HepG2 (cell line): ENCODE measurements around the gene SUV39H2. TPM values are rescaled to one million over a fixed set of nuclear protein-coding genes. Genes with fewer than 3 reads are reported as not detected.
"Not testable (repeated sequence)": the region's sequence is repeated elsewhere in the genome, so short reads cannot be mapped to it uniquely, and the experiment has no call there.

Experiments
- ATAC-seq: fragments of 200-7000 bp; cut with Tn5 transposase; 3 replicates; pipeline ENCODE4 v1.9.1; 2020; ENCODE audit warnings: mild to moderate bottlenecking, moderate library complexity
- BruUV-seq: library from RNA; stranded (reverse); fragments of 400-500 nt; replicated peaks from 2 replicates; lab custom pipeline; 2021; lab: Mats Ljungman, UMichigan
- CTCF ChIA-PET: fragments of 300-600 bp; formaldehyde crosslinking; extraction: SDS; loops from one replicate; lab custom pipeline; 2021; ENCODE audit warnings: low total read pairs, inconsistent platforms, low intra/inter-chr PET ratio; lab: Yijun Ruan, JAX
- POLR2A ChIA-PET: fragments of 350-600 bp; sonication (Branson Sonifier 250); formaldehyde crosslinking; loops from one replicate; lab custom pipeline; 2020; ENCODE audit warnings: antibody characterized with exemption, inconsistent platforms; lab: Yijun Ruan, JAX
- DNase-seq: peaks from one replicate; pipeline ENCODE4 v3.0.0-alpha.2; 2015; ENCODE audit warnings: low spot score
- FAIRE-seq: peaks from 3 replicates; lab custom pipeline; 2011; peaks lifted over from hg19 to GRCh38; lab: Jason Lieb, UNC
- H2AFZ ChIP-seq: one replicate; pipeline ENCODE4 v1.6.1; 2011; ENCODE audit warnings: low read length, inconsistent platforms
- H3K27ac ChIP-seq: fragments of 300-600 bp; 3 replicates; pipeline ENCODE4 v1.8.0; 2011; ENCODE audit warnings: mixed run types, mild to moderate bottlenecking, mixed read lengths, low read length, inconsistent platforms; ENCODE audit not compliant: insufficient read depth; ENCODE audit errors: extremely low read length
- H3K27me3 ChIP-seq, 2 experiments: fragments of 200-600 bp in 1 of 2; 2 replicates in 1 of 2; 3 replicates in 1 of 2; pipeline versions ENCODE4 v1.6.0 to v1.8.0; 2011; ENCODE audit warnings: low read length in 2 of 2, mild to moderate bottlenecking in 2 of 2, moderate library complexity in 2 of 2, inconsistent platforms in 1 of 2; ENCODE audit not compliant: insufficient read depth in 2 of 2, control insufficient read depth in 1 of 2
- H3K36me3 ChIP-seq, 2 experiments: fragments of 200-600 bp in 1 of 2; replicated peaks in 1 of 2; 2 replicates in 1 of 2; 3 replicates in 1 of 2; pipeline versions ENCODE4 v1.5.1 to v1.8.0; 2011; ENCODE audit warnings: low read length in 2 of 2, inconsistent platforms in 1 of 2; ENCODE audit not compliant: insufficient read depth in 2 of 2, control insufficient read depth in 1 of 2
- H3K4me1 ChIP-seq: 2 replicates; pipeline ENCODE4 v1.5.1; 2012; ENCODE audit warnings: low read length, inconsistent platforms; ENCODE audit not compliant: insufficient read depth
- H3K4me2 ChIP-seq: 2 replicates; pipeline ENCODE4 v1.6.0; 2011; ENCODE audit warnings: low read depth, low read length, inconsistent platforms
- H3K4me3 ChIP-seq, 3 experiments: fragments of 200-600 bp in 1 of 3; sonication (generic), shearing (Covaris generic) in 1 of 3; replicated peaks in 1 of 3; 2 replicates each; pipeline ENCODE4 v1.5.1; 2011 to 2016; ENCODE audit warnings: low read length in 3 of 3, inconsistent platforms in 2 of 3, low read depth in 2 of 3, mild to moderate bottlenecking in 2 of 3, control low read depth in 1 of 3, mixed read lengths in 1 of 3; ENCODE audit not compliant: insufficient read depth in 1 of 3
- H3K79me2 ChIP-seq: one replicate; pipeline ENCODE4 v1.6.1; 2011; ENCODE audit warnings: low read length, inconsistent platforms; ENCODE audit not compliant: insufficient read depth
- H3K9ac ChIP-seq: 2 replicates; pipeline ENCODE4 v1.6.0; 2011; ENCODE audit warnings: mild to moderate bottlenecking, low read depth, low read length, inconsistent platforms; ENCODE audit not compliant: insufficient read depth
- H3K9me3 ChIP-seq: 2 replicates; pipeline ENCODE4 v1.5.1; 2012; ENCODE audit warnings: mild to moderate bottlenecking, low read length
- H4K20me1 ChIP-seq: 2 replicates; pipeline ENCODE4 v1.6.0; 2011; ENCODE audit warnings: inconsistent platforms, mild to moderate bottlenecking, low read length, moderate library complexity; ENCODE audit not compliant: insufficient read depth
- HDAC2 ChIP-seq: sonication (generic); formaldehyde crosslinking; IDR thresholded peaks from 2 replicates; pipeline ENCODE4 v1.4.0; 2020; ENCODE audit warnings: missing genetic modification reagents
- ZNF530 ChIP-seq: sonication (generic); formaldehyde crosslinking; IDR thresholded peaks from 2 replicates; pipeline ENCODE4 v1.5.0; 2020; ENCODE audit warnings: low read depth, mild to moderate bottlenecking, missing genetic modification reagents
- WGBS: methylation state at CpG from one replicate; pipeline ENCODE4 v1.1.6; 2017; ENCODE audit warnings: low lambda C conversion rate; 5-methylcytosine and 5-hydroxymethylcytosine counted together
- in situ Hi-C: cut with HindIII; loops from 2 replicates; pipeline ENCODE4 v1.10.0; 2017; ENCODE audit warnings: low pct_unique_long_range_greater_than_20kb; ENCODE audit not compliant: extremely low pct_ligation_motif_present
- intact Hi-C: fragments of 100-400 bp; cut with micrococcal nuclease; formaldehyde crosslinking; loops from one replicate; pipeline ENCODE4 v1.10.0; 2022; ENCODE audit not compliant: unreplicated experiment
- polyA plus RNA-seq, 8 experiments: library from polyadenylated mRNA; depleted of rRNA in 3 of 8; stranded (reverse) in 7 of 8; unstranded in 1 of 8; fragments of >200 nt; fragmentation: Illumina TruSeq in 4 of 8; extraction: Trizol in 4 of 8; gene quantifications; 2 replicates each; pipeline versions ENCODE4 v1.2.1 to v1.2.3, GENCODE V29; 2011 to 2016; ENCODE audit warnings: low read depth in 4 of 8, missing spikeins in 1 of 8, mixed read lengths in 1 of 8; ENCODE audit not compliant: insufficient read depth in 1 of 8
- total RNA-seq, 5 experiments: library from RNA; depleted of rRNA; stranded (reverse); fragments of >200 nt; fragmentation: Illumina TruSeq; extraction: Trizol; gene quantifications; 2 replicates each; pipeline ENCODE4 v1.2.3, GENCODE V29; 2016; ENCODE audit warnings: low read depth in 1 of 5
- TF ChIP-seq, protein P1 (sequence below): sonication (generic); formaldehyde crosslinking; IDR thresholded peaks from 2 replicates; pipeline ENCODE4 v1.8.1; 2023; ENCODE audit warnings: mild to moderate bottlenecking, missing genetic modification reagents
- TF ChIP-seq, protein P2 (sequence below): sonication (generic); formaldehyde crosslinking; IDR thresholded peaks from 2 replicates; pipeline ENCODE4 v1.8.0; 2022; ENCODE audit warnings: low read depth, missing genetic modification reagents

The SUV39H2 gene
- total and polyA plus RNA-seq, 2 of the 13 experiments (the other 11 are each of a cell fraction or from before 2014, with no cell fraction given): 9.0 to 44.3 TPM

DNA sequence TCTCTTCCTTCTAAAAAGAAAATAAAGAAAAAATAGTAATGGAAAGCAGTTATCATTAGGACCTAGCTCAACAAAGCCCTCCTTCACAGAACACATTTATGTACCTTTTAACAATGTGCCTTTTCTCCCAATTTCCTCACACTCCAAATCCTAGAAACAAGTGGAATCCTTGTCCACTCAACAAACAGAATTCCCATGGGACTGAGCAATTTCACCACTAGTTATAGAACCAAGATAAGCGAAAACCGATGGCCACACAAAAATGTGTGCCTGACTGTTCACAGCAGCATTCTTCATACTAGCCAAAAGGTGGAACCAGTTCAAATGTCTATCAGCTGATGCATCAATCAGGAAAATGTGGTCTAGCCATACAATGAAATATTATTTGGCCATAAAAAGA, 57.9 kb downstream of the SUV39H2 start:
- intact Hi-C loops (no loop called here), in situ Hi-C loops (no loop called here)
- H3K4me2 ChIP-seq: no peak overlapping the region
- H3K27ac ChIP-seq: no peak overlapping the region
- no peaks in the 10 kb centered on the region for H3K9me3 ChIP-seq
- no peaks in the 10 kb centered on the region for H4K20me1 ChIP-seq
- FAIRE-seq: no peak
- no peak for DNase-seq
- no peak overlapping the region for H2AFZ ChIP-seq
- no peaks in the 10 kb centered on the region for H3K27me3 ChIP-seq
- no peak overlapping the region for H3K9ac ChIP-seq
- WGBS: 92% methylated on average over 2 of the region's 2 CpGs
- ChIA-PET CTCF (no interaction called here), POLR2A (no interaction called here)
- no peak for TF ChIP-seq ZNF530 (CRISPR knock-in tag)
- TF ChIP-seq, protein P1, sequence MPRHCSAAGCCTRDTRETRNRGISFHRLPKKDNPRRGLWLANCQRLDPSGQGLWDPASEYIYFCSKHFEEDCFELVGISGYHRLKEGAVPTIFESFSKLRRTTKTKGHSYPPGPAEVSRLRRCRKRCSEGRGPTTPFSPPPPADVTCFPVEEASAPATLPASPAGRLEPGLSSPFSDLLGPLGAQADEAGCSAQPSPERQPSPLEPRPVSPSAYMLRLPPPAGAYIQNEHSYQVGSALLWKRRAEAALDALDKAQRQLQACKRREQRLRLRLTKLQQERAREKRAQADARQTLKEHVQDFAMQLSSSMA (CRISPR knock-in tag): no peak
- TF ChIP-seq, protein P2, sequence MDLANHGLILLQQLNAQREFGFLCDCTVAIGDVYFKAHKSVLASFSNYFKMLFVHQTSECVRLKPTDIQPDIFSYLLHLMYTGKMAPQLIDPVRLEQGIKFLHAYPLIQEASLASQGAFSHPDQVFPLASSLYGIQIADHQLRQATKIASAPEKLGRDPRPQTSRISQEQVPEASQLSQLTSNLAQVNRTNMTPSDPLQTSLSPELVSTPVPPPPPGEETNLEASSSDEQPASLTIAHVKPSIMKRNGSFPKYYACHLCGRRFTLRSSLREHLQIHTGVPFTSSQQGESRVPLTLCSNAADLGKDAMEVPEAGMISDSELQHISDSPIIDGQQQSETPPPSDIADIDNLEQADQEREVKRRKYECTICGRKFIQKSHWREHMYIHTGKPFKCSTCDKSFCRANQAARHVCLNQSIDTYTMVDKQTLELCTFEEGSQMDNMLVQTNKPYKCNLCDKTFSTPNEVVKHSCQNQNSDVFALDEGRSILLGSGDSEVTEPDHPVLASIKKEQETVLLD: no peak
- no peak for TF ChIP-seq HDAC2 (CRISPR knock-in tag)
- no peak overlapping the region for H3K4me3 ChIP-seq
- H3K79me2 ChIP-seq: no peaks in the 10 kb centered on the region
- H3K4me1 ChIP-seq: no peaks in the 10 kb centered on the region
- peaks cover 9 to 20% of the 10 kb centered on the region in 2 experiments; a peak in 4 of 5 replicates for H3K36me3 ChIP-seq
- BruUV-seq: no TSS peak
- ATAC-seq: no peak

DNA sequence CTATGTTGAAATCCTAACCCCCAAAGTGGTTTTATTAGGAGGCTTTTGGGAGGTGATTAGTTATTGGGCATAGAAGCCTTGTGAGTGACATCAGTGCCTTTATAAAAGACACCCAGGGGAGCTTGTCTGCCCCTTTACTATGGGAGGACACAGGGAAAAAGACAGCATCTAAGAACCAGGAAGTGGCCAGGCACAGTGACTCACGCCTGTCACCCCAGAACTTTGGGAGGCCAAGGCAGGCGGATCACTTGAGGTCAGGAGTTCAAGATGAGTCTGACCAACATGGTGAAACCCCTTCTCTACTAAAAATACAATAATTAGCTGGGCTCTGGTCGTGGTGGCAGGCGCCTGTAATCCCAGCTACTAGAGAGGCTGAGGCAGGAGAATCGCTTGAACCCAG, 60.3 kb downstream of the SUV39H2 start:
- BruUV-seq, H3K27me3 ChIP-seq, H3K4me3 ChIP-seq, H2AFZ ChIP-seq, POLR2A ChIA-PET, H3K4me2 ChIP-seq, H3K9me3 ChIP-seq, H3K9ac ChIP-seq, H3K4me1 ChIP-seq, H3K27ac ChIP-seq, H3K79me2 ChIP-seq, CTCF ChIA-PET, DNase-seq, intact Hi-C loops, FAIRE-seq, in situ Hi-C loops, H4K20me1 ChIP-seq, ATAC-seq: not testable (repeated sequence)
- H3K36me3 ChIP-seq: peaks cover 1 to 11% of the 10 kb centered on the region in 2 experiments; a peak in 3 of 5 replicates
- 95% methylated on average over 2 of the region's 5 CpGs for WGBS

DNA sequence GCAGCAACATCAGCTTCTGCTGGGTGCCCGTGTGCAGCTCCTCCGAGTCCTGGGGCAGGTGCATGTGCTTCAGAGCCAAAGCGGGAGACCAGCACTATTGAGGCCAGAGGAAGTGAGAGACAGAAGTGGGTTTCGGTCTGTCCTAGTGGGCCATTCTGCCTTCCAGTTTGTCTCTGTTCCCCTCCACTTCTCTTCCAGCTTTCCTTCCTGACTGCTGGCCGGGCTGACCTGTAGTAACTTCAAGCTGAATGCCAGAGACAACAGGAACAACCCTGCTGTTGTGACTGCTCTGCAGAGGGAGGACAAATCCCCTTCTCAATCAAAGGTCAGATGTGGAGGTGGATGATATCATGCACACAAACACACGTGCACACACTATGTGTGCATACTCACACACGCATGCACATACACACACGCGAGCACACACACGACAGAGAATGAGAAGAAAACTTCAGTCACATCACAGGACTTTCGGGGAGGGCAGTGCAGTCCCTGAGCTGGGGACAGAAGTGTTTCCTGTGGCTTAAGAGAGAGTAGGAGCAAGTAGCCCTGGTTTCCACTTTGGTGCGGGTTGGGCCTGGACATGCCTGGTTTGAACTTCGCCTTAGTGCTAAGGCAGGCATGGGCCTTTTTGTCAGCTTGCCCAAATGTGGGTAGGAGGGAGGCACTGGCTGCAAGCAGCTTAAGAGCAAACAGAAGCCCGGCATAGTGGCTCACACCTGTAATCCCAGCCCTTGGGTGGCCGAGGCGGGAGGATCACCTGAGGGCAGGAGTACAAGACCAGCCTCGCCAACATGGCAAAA, 63.7 kb downstream of the SUV39H2 start:
- H3K4me2 ChIP-seq, H3K27ac ChIP-seq, H3K9ac ChIP-seq, H3K4me3 ChIP-seq, H3K79me2 ChIP-seq, in situ Hi-C loops, DNase-seq, CTCF ChIA-PET, H4K20me1 ChIP-seq, H3K9me3 ChIP-seq, ATAC-seq, BruUV-seq, H3K27me3 ChIP-seq, intact Hi-C loops, H2AFZ ChIP-seq, POLR2A ChIA-PET, H3K4me1 ChIP-seq, FAIRE-seq: not testable (repeated sequence)
- H3K36me3 ChIP-seq: peaks cover 4 to 32% of the 10 kb centered on the region in 2 experiments; a peak in 4 of 5 replicates
- 95% methylated on average over 14 of the region's 17 CpGs for WGBS
